Trophoblast cell (in vitro differentiated cells and primary cell): ENCODE measurements around the gene TMEM50A.
"Not testable (repeated sequence)": the region's sequence is repeated elsewhere in the genome, so short reads cannot be mapped to it uniquely, and the experiment has no call there.

Experiments used
- DNase-seq, 2 donors: peaks; one replicate each; pipeline ENCODE4 v3.0.0-alpha.2; 2016
- H2AFZ ChIP-seq: 2 replicates; pipeline ENCODE4 v1.6.1; 2013; ENCODE audit warnings: low read length, moderate library complexity, mild to moderate bottlenecking; ENCODE audit not compliant: insufficient read depth, poor library complexity
- H2AK5ac ChIP-seq: 2 replicates; pipeline ENCODE4 v1.6.1; 2013; ENCODE audit warnings: mild to moderate bottlenecking, low read length
- H2BK120ac ChIP-seq: 2 replicates; pipeline ENCODE4 v1.6.1; 2013; ENCODE audit warnings: low read length, mild to moderate bottlenecking, moderate library complexity; ENCODE audit not compliant: insufficient read depth, poor library complexity
- H2BK12ac ChIP-seq: 2 replicates; pipeline ENCODE4 v1.6.1; 2013; ENCODE audit warnings: mild to moderate bottlenecking, low read length, moderate library complexity
- H2BK5ac ChIP-seq: 2 replicates; pipeline ENCODE4 v1.6.1; 2013; ENCODE audit warnings: low read length, low read depth, moderate library complexity, mild to moderate bottlenecking; ENCODE audit not compliant: poor library complexity
- H3K14ac ChIP-seq: 2 replicates; pipeline ENCODE4 v1.6.1; 2013; ENCODE audit warnings: mild to moderate bottlenecking, low read length
- H3K18ac ChIP-seq: 2 replicates; pipeline ENCODE4 v1.6.1; 2013; ENCODE audit warnings: mild to moderate bottlenecking, low read length
- H3K23ac ChIP-seq: 2 replicates; pipeline ENCODE4 v1.6.1; 2013; ENCODE audit warnings: low read length
- H3K27ac ChIP-seq: 2 replicates; pipeline ENCODE4 v1.5.1; 2013; ENCODE audit warnings: low read depth, mild to moderate bottlenecking, inconsistent platforms, low read length, moderate library complexity
- H3K27me3 ChIP-seq: 2 replicates; pipeline ENCODE4 v1.6.1; 2013; ENCODE audit warnings: inconsistent platforms, mild to moderate bottlenecking, low read length, moderate library complexity; ENCODE audit not compliant: insufficient read depth
- H3K36me3 ChIP-seq, 2 experiments: 1 replicate in 1 of 2; 2 replicates in 1 of 2; pipeline ENCODE4 v1.6.1; 2013; ENCODE audit warnings: low read length in 2 of 2, mild to moderate bottlenecking in 2 of 2, moderate library complexity in 1 of 2; ENCODE audit not compliant: insufficient read depth in 2 of 2, control insufficient read depth in 1 of 2
- H3K4ac ChIP-seq: 2 replicates; pipeline ENCODE4 v1.6.1; 2013; ENCODE audit warnings: low read depth, mild to moderate bottlenecking, low read length, moderate library complexity
- H3K4me1 ChIP-seq, 2 experiments: 1 replicate in 1 of 2; 2 replicates in 1 of 2; pipeline ENCODE4 v1.6.1; 2013; ENCODE audit warnings: low read length in 2 of 2, mild to moderate bottlenecking in 2 of 2, moderate library complexity in 1 of 2; ENCODE audit not compliant: insufficient read depth in 2 of 2, control insufficient read depth in 1 of 2
- H3K4me2 ChIP-seq: 2 replicates; pipeline ENCODE4 v1.6.1; 2013; ENCODE audit warnings: inconsistent platforms, mild to moderate bottlenecking, low read length, moderate library complexity
- H3K4me3 ChIP-seq: 2 replicates; pipeline ENCODE4 v1.5.1; 2013; ENCODE audit warnings: mild to moderate bottlenecking, low read depth, low read length, inconsistent platforms
- H3K79me1 ChIP-seq: one replicate; pipeline ENCODE4 v1.6.1; 2013; ENCODE audit warnings: low read length
- H3K79me2 ChIP-seq: 2 replicates; pipeline ENCODE4 v1.6.1; 2013; ENCODE audit warnings: low read length, mild to moderate bottlenecking; ENCODE audit not compliant: control insufficient read depth, insufficient read depth, poor library complexity
- H3K9ac ChIP-seq: 2 replicates; pipeline ENCODE4 v1.6.1; 2013; ENCODE audit warnings: mild to moderate bottlenecking, low read length
- H3K9me3 ChIP-seq: 2 replicates; pipeline ENCODE4 v1.6.1; 2013; ENCODE audit warnings: low read depth, mild to moderate bottlenecking, control low read depth, inconsistent platforms, low read length; ENCODE audit not compliant: insufficient read depth
- H4K12ac ChIP-seq: 2 replicates; pipeline ENCODE4 v1.6.1; 2013; ENCODE audit warnings: low read depth, mild to moderate bottlenecking, low read length, moderate library complexity
- H4K8ac ChIP-seq: 2 replicates; pipeline ENCODE4 v1.6.1; 2013; ENCODE audit warnings: low read depth, mild to moderate bottlenecking, low read length, moderate library complexity
- H4K91ac ChIP-seq: one replicate; pipeline ENCODE4 v1.6.1; 2013; ENCODE audit warnings: low read depth, mild to moderate bottlenecking, low read length, moderate library complexity
- WGBS: extraction: QIAGEN DNeasy Blood & Tissue Kit; methylation state at CpG from one replicate; pipeline ENCODE4 v1.1.7; 2013; ENCODE audit warnings: missing lambda C conversion rate; ENCODE audit not compliant: insufficient read length, insufficient coverage; ENCODE audit errors: extremely low coverage; 5-methylcytosine and 5-hydroxymethylcytosine counted together

TMEM50A gene

DNA sequence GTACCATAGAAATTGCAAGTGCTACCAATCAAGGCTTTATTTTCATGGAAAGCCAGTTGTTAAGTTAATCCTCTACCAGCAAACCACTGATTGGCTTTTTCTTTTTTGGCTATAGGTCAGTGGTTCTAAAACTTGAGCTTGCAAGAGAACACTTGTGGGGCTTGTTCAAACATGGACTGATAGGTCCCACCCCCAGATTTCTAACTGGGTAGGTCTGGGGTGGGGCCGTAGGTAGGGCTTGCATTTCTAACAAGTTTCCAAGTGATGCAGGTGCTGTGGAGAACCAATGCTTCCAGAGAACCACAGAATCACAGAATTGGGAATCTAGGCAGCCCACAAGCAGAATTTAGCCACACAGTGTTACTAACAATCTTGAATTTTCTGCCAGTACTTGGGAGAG is 45.7 kb downstream of the TMEM50A start:
- H3K9ac ChIP-seq, H3K27me3 ChIP-seq, H3K79me1 ChIP-seq, H3K27ac ChIP-seq, H3K4me2 ChIP-seq, H3K23ac ChIP-seq, H3K4ac ChIP-seq, H3K4me1 ChIP-seq, H3K36me3 ChIP-seq, H2AK5ac ChIP-seq, H3K18ac ChIP-seq, H3K4me3 ChIP-seq, H2BK12ac ChIP-seq, DNase-seq, H4K12ac ChIP-seq, H4K91ac ChIP-seq, H3K9me3 ChIP-seq, H2BK5ac ChIP-seq, H2AFZ ChIP-seq, H4K8ac ChIP-seq, H2BK120ac ChIP-seq, H3K14ac ChIP-seq, H3K79me2 ChIP-seq: not testable (repeated sequence)
- WGBS: no CpG with 5 or more reads among the region's 1 CpG

DNA sequence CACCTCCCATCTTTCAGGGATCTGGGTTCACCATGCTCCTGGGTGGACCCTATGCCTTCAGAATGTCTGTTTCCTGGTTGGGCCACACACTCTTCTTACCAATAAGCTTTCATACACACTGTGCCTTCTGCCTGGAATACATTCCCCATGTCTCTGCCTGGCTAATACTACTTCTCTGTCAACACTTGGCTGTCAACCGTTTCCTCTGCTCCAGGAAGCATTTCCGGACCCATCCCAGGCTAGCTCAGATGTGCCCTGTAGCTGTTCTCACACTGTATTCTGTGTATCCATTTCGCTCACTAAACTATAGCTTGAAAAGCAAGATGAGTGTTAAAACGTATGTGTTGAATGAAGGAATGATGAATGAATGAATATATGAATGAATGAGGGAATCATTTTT is 49.0 kb downstream of the TMEM50A start:
- not testable (repeated sequence) for H2BK120ac ChIP-seq, H3K27me3 ChIP-seq, H3K4me3 ChIP-seq, H3K4me1 ChIP-seq, H3K4ac ChIP-seq, H3K4me2 ChIP-seq, H3K14ac ChIP-seq, H4K12ac ChIP-seq, H3K9ac ChIP-seq, H3K23ac ChIP-seq, DNase-seq, H3K18ac ChIP-seq, H3K79me1 ChIP-seq, H2BK12ac ChIP-seq, H3K36me3 ChIP-seq, H3K27ac ChIP-seq, H3K9me3 ChIP-seq, H3K79me2 ChIP-seq, H2AK5ac ChIP-seq, H2AFZ ChIP-seq, H4K91ac ChIP-seq, H4K8ac ChIP-seq, H2BK5ac ChIP-seq
- WGBS: 100% methylated on average over 1 of the region's 4 CpGs

DNA sequence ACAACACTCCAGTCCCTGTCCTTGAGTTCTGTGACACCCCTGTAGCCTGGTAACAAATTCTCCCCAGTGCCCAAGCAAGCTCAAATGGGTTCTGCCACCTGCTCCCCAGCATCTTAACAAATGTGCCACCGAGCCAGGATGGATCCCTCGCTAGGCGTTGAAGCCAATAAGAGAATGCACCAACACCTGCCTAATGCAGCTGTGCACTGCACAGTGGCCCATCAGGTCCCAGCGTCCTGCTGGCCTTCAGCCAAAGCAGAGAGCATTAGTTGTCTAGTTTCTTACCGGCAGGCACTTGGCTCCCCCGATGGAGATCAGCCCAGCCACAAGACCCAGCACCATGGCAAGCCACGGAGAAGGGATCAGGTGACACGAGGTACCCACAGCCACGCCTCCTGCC is 50.6 kb downstream of the TMEM50A start:
- not testable (repeated sequence) for H3K79me2 ChIP-seq, H2AFZ ChIP-seq

DNA sequence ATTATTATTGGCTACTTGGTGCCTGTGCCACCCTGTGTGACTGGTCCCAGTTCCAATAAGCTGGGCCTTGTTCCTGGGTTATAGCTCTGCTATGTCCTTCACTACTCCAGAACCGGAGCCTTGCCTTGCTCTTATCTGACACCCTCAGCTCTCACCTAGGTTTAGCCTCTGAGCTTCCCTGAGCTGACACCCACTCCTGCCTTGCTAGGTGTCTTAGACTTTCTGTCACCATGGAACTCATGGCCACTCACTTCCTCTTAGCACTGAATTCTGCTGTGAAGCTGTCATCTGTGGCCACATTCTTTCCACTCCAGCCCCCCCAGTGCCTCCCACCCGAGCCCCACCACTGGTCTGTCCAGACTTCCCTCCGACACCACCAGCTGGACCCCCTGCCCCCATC is 51.6 kb downstream of the TMEM50A start:
- not testable (repeated sequence) for H3K18ac ChIP-seq, H2AK5ac ChIP-seq, H3K79me1 ChIP-seq, H3K79me2 ChIP-seq, H3K36me3 ChIP-seq, H3K4ac ChIP-seq, H3K27me3 ChIP-seq, H3K9me3 ChIP-seq, DNase-seq, H4K91ac ChIP-seq, H2BK120ac ChIP-seq, H3K27ac ChIP-seq, H4K8ac ChIP-seq, H3K4me2 ChIP-seq, H2BK12ac ChIP-seq, H3K14ac ChIP-seq, H2AFZ ChIP-seq, H3K4me1 ChIP-seq, H3K9ac ChIP-seq, H2BK5ac ChIP-seq, H3K23ac ChIP-seq, H3K4me3 ChIP-seq, H4K12ac ChIP-seq
- WGBS: no CpG with 5 or more reads among the region's 3 CpGs

More for the DNA sequence above, 50.6 kb downstream of the TMEM50A start:
- not testable (repeated sequence) for H3K79me1 ChIP-seq, H3K27me3 ChIP-seq, H3K14ac ChIP-seq, H4K12ac ChIP-seq, H3K36me3 ChIP-seq, H2AK5ac ChIP-seq, H3K4me3 ChIP-seq, H2BK120ac ChIP-seq, H4K91ac ChIP-seq, H3K27ac ChIP-seq, H3K18ac ChIP-seq, H2BK12ac ChIP-seq, H4K8ac ChIP-seq, H3K9ac ChIP-seq, H3K4me1 ChIP-seq, DNase-seq, H2BK5ac ChIP-seq, H3K9me3 ChIP-seq, H3K23ac ChIP-seq, H3K4ac ChIP-seq, H3K4me2 ChIP-seq
- no CpG with 5 or more reads among the region's 9 CpGs for WGBS
